IPS DF 4.7 (cell line): ENCODE results near the gene IPPK.

ENCODE experiments used
- DNase-seq: peaks from one replicate; pipeline ENCODE4 v3.0.0-alpha.2; 2013; ENCODE audit warnings: low spot score; ENCODE audit errors: extremely low read depth

IPPK gene

GRCh38 chr9:92696619-92697018 is 26.7 kb upstream of the IPPK start:
- DNase-seq = no peak

GRCh38 chr9:92686954-92687353 is 17.0 kb upstream of the IPPK start:
- DNase-seq = no peak

GRCh38 chr9:92685022-92685421 is 15.1 kb upstream of the IPPK start:
- DNase-seq = no peak

- no peak for DNase-seq
Observed at GRCh38 chr9:92682269-92682668, 12.3 kb upstream of the IPPK start.

GRCh38 chr9:92680166-92681119 is 10.5 kb upstream of the IPPK start:
- no peak for DNase-seq

GRCh38 chr9:92679413-92680165 is 9.7 kb upstream of the IPPK start:
- DNase-seq = no peak

- DNase-seq = no peak
Observed at GRCh38 chr9:92671323-92671722, 1.4 kb upstream of the IPPK start.

GRCh38 chr9:92669527-92669889 is 423 bp downstream of the IPPK start:
- DNase-seq = no peak

- no peak for DNase-seq
Observed at GRCh38 chr9:92668746-92669526, 995 bp downstream of the IPPK start.

GRCh38 chr9:92666912-92667532 is 2.9 kb downstream of the IPPK start:
- DNase-seq = no peak

- no peak for DNase-seq
Observed at GRCh38 chr9:92666236-92666635, 3.7 kb downstream of the IPPK start.

GRCh38 chr9:92665836-92666235 is 4.1 kb downstream of the IPPK start:
- no peak for DNase-seq

GRCh38 chr9:92664394-92665152 is 5.4 kb downstream of the IPPK start:
- no peak for DNase-seq

GRCh38 chr9:92663951-92664350 is 6.0 kb downstream of the IPPK start:
- DNase-seq = no peak

GRCh38 chr9:92663126-92663525 is 6.8 kb downstream of the IPPK start:
- no peak for DNase-seq

GRCh38 chr9:92661743-92662142 is 8.2 kb downstream of the IPPK start:
- DNase-seq = no peak

GRCh38 chr9:92661127-92661526 is 8.8 kb downstream of the IPPK start:
- no peak for DNase-seq

GRCh38 chr9:92660266-92660665 is 9.7 kb downstream of the IPPK start:
- no peak for DNase-seq

- DNase-seq = no peak
Observed at GRCh38 chr9:92659601-92660000, 10.3 kb downstream of the IPPK start.

- no peak for DNase-seq
Observed at GRCh38 chr9:92658611-92659010, 11.3 kb downstream of the IPPK start.

- no peak for DNase-seq
Observed at GRCh38 chr9:92658176-92658575, 11.8 kb downstream of the IPPK start.
